ENCODE measurements around the gene EFTUD2. TPM values are rescaled to one million over a fixed set of nuclear protein-coding genes. Genes with fewer than 3 reads are reported as not detected.

Gene EFTUD2
- total and polyA plus RNA-seq, 9 of the 15 experiments (the other 6 are each of a cell fraction or from before 2014, with no cell fraction given), result 65.8 to 362 (median 218) TPM

DNA sequence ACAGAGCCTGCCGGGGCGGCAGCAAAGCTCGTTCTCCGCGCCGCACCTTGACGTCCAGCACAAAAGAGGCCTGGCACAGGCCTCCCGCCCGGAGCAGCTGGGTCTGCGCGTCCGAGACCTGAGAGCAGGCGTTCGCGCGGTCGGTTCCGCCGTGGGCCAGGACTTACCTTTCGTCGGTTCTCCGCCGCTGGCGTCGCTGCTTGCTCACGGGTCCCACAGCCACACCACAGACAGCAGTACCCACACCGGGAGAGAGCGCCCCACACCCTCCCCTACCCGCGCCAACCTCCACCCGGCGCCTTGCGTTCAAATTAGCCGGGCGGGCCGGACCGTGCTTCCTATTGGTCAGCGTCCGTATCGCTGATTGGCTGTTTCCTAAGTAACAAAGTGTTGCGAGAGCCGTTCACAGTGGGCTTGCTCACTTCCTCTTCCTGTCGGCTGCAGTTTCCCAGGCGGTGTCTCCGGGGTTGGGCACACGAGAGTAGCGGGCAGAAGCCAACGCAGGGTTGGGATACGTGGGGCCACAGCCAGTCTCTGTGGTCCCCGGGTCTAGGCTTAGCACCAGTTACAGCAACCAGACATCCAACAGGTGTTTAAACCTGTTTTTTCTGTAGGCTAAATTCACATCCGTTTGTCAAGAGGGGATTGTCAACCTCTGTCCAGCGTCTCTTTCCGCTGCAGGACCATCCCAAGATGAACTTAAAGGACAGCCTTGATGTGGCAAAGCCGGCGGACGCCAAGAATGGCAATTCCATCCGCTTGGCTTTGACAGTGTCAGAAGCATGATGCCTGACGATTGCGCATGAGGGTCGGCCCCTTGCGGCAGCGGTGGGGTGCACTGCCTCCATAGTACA, 48.4 kb upstream of the EFTUD2 start, which contains the start of gene KIF18B (continued):
- TF ChIP-seq GTF2E2 (tag; IDR thresholded peaks at IDR 0.05) (peak; percentile 58; the same call in 1 of the 2 replicates), SMARCA4 (IDR thresholded peaks at IDR 0.05) (no peak), SPI1 (IDR thresholded peaks at IDR 0.05; ENCODE audit: borderline replicate concordance, low read depth, low read length) (peak; percentile 98), ZNF165 (CRISPR knock-in tag; IDR thresholded peaks at IDR 0.05; ENCODE audit: borderline replicate concordance) (no peak), SMAD2 (IDR thresholded peaks at IDR 0.05; ENCODE audit: low read depth, low read length) (no peak), KAT7 (CRISPR knock-in tag; IDR thresholded peaks at IDR 0.05; ENCODE audit: borderline replicate concordance) (no peak; the same call in 1 of the 2 replicates), SOX6 (IDR thresholded peaks at IDR 0.05) (no peak), TAF9B (IDR thresholded peaks at IDR 0.05; ENCODE audit: partially characterized antibody) (peak; percentile 53), POU5F1 (IDR thresholded peaks at IDR 0.05; ENCODE audit: borderline replicate concordance, low read depth, low read length, partially characterized antibody) (no peak), ZNF263 (CRISPR knock-in tag; IDR thresholded peaks at IDR 0.05; ENCODE audit: borderline replicate concordance) (no peak; the same call in 1 of the 2 replicates), TGIF2 (CRISPR knock-in tag; IDR thresholded peaks at IDR 0.05) (peak; percentile 28; the same call in 1 of the 2 replicates), ZNF699 (CRISPR knock-in tag; IDR thresholded peaks at IDR 0.05; ENCODE audit: insufficient replicate concordance) (no peak), BMI1 (IDR thresholded peaks at IDR 0.05; ENCODE audit: low read length) (no peak), ZNF778 (CRISPR knock-in tag; IDR thresholded peaks at IDR 0.05) (no peak), BRD4 (IDR thresholded peaks at IDR 0.05) (0 out of 2 replicates have a peak, but pooled peaks have one; percentile 55), ZSCAN29 (IDR thresholded peaks at IDR 0.05) (no peak), GABPA (tag; conservative IDR thresholded peaks at IDR 0.05; ENCODE audit: low read depth) (peak; percentile 93)
- TF ChIP-seq, protein P1, sequence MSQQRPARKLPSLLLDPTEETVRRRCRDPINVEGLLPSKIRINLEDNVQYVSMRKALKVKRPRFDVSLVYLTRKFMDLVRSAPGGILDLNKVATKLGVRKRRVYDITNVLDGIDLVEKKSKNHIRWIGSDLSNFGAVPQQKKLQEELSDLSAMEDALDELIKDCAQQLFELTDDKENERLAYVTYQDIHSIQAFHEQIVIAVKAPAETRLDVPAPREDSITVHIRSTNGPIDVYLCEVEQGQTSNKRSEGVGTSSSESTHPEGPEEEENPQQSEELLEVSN (IDR thresholded peaks at IDR 0.05; ENCODE audit: borderline replicate concordance in 1 of 2, extremely low read depth in 1 of 2, insufficient read depth in 1 of 2, insufficient read length in 1 of 2, low read depth in 1 of 2, low read length in 1 of 2, poor library complexity in 1 of 2, severe bottlenecking in 1 of 2), result peak; percentile 54 to 83
- TF ChIP-seq, protein P2, sequence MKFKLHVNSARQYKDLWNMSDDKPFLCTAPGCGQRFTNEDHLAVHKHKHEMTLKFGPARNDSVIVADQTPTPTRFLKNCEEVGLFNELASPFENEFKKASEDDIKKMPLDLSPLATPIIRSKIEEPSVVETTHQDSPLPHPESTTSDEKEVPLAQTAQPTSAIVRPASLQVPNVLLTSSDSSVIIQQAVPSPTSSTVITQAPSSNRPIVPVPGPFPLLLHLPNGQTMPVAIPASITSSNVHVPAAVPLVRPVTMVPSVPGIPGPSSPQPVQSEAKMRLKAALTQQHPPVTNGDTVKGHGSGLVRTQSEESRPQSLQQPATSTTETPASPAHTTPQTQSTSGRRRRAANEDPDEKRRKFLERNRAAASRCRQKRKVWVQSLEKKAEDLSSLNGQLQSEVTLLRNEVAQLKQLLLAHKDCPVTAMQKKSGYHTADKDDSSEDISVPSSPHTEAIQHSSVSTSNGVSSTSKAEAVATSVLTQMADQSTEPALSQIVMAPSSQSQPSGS (CRISPR knock-in tag; IDR thresholded peaks at IDR 0.05), result no peak
- TF ChIP-seq, protein P3, sequence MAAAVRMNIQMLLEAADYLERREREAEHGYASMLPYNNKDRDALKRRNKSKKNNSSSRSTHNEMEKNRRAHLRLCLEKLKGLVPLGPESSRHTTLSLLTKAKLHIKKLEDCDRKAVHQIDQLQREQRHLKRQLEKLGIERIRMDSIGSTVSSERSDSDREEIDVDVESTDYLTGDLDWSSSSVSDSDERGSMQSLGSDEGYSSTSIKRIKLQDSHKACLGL (CRISPR knock-in tag; IDR thresholded peaks at IDR 0.05; ENCODE audit: borderline replicate concordance, poor library complexity, severe bottlenecking), result no peak
- TF ChIP-seq, protein P4, sequence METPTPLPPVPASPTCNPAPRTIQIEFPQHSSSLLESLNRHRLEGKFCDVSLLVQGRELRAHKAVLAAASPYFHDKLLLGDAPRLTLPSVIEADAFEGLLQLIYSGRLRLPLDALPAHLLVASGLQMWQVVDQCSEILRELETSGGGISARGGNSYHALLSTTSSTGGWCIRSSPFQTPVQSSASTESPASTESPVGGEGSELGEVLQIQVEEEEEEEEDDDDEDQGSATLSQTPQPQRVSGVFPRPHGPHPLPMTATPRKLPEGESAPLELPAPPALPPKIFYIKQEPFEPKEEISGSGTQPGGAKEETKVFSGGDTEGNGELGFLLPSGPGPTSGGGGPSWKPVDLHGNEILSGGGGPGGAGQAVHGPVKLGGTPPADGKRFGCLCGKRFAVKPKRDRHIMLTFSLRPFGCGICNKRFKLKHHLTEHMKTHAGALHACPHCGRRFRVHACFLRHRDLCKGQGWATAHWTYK (CRISPR knock-in tag; IDR thresholded peaks at IDR 0.05), result 0 out of 2 replicates have a peak, but pooled peaks have one; percentile 38

All from K562 (cell line).